ENCODE data around the gene ANKRD11.

Gene ANKRD11

DNA sequence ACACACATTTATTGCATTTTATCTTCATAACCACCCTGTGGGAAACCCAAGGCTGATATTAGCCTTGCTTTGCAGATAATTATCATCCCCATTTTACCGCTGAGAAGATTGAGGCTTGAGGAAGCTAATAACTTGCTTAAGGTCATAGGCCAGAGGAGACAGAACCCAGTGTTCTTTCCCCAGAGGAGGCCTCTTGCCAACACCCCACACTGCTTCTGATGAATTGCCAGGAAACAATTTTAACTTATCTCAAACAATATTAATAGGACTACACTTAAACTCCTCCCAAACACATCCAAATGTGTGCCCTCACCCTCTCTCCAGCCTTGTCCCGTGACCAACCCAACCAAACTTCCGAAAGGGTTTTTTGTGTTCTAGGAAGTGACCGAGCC is 15.7 kb upstream of the ANKRD11 start:
- no peak for DNase-seq

DNA sequence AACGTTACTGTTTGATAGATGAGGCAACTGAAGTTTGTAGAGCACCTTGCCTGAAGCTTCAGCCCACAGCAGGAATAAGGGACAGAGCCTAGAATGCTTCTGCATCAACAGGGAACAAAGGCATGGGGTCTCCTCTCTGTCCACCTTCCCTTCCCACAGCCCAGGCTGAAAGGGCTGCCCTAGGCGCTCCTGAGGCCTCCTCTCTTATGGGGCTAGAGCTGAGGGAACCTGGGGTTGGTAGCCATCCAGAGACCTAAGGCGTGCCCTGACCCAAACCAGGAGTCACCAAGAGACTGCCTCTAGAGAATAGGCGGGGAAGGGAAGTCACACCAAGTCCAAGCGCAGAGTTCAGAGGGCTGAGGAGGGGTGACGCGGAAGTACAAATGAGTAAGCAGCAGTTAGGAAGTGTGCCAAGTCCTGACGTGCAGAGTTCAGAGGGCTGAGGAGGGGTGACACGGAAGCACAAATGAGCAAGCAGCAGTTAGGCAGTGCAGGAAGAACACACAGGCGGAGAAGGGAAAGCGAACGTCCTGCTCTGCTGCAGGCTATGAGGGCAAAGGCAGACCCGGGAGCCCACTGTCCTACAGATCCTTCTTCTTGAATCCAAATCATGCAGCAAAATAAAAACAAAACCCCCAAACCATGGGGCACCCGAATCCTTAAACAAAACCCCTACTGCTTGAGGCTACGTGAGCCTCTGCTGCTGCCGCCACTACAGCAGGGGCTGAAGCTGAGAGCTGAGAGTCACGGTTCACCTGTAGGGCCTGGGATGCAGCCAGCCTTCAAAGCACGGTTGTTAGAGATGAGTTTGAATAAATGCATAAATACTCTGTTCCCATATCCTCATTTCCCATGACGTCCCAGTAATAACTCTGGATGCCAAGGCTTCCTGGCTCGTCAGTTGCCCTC is 15.1 kb upstream of the ANKRD11 start:
- peak; percentile 72 for DNase-seq

DNA sequence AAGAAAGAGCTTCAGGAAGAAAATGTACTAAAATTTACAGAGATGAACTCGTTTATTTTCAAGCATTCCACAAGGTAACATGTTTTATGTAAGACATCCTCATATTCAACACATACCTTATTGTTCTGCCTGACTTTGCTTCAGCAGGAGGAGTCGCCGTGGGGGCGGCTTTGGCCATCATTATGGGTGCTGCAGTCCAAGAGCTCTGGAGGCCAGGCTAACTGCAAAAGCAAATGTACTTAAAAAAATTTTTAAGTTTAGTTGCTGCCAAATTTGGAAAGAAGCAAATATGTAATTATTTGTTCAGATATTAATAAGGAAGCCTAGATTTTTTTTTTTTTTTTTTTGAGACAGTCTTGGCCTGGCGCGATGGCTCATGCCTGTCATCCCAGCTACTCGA is 13.7 kb upstream of the ANKRD11 start:
- no peak for DNase-seq

DNA sequence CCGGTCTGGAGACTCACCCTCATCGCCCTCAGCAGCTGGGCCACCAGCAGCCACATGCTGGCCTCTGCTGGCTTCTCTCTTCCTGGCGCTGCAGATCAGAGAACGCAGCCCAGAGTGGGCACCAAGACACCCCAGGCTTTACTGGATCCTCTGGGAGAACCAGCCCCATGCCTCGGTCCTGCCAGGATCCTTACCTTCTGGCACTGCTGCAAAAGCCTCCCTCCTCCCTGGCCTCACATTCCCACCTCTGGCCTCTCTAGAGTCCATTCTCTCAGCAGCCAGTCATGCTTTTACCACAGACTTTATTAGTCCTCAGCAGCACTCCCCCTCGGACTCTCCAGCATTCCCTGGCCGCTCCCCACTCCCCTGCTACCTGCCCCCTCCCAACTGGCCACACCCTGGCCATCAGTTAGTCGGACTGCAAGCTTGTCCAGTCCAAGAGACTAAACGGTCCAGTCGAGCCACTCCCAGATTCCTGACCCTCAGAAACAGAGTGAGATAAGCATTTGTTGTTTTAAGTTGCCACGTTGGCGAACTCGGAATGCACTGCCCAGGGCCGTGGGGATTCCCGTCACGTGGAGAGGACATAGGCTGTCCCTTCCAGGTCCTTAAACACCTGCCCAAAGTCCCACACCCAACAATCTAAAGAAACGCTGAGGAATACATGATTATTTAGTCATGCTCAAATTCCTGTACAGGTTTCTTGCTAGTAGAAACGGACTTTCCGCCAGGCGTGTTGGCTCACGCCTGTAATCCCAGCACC is 11.9 kb upstream of the ANKRD11 start:
- no peak for DNase-seq

DNA sequence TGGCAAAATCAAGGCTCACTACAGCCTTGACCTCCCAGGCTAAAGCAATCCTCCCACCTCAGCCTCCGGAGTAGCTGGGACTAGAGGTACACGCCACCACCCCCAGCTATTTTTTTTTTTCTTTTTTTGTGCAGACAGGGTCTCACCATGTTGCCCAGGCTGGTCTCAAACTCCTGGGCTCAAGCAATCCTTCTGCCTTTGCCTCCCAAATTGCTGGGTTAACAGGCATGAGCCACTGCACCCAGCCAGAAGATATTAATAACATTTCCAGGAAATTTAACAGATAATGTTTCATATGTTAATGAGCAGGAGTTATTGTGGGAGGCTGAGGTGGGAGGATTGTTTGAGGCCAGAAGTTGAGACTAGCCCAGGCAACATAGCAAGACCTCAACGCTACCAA is 9.4 kb upstream of the ANKRD11 start:
- no peak for DNase-seq

DNA sequence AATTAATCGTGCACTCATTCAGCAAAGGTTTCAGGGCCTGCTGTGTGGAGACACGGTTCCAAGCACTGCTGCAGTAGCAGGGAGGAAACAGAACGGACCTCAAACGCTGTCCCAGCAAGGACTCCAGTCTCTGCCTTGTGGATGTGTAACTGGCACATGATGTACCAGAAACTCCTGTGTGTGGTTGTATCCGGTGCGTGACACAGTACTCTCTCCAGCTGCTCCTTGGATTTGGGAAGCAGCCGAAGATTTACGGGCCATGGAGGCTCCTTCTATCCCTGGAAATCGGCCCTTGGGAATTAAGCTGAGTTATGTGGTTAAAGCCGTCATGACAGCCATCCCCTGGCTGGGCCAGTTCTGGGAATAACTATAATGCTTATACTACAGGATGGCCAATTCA is 8.5 kb upstream of the ANKRD11 start:
- DNase-seq, result no peak

DNA sequence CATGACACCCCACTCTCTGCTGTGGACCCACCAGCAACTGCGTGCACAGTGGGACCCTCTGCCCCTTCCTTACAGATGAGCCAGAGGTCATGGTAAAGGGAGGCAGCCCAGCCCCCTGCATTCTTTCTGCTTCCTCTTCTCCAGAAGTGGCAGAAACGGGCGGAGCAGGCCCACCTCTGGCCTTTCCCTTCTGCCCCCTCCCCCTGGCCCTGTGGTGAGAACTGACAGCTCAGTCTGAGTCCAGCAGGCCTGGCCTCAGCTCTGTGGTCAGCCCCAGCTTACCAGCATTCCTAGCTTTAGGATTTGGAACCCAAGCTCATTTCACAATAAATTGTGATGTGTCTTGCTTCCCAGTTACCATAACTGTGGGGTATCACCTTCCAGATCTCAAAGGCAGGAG is 4.8 kb upstream of the ANKRD11 start:
- DNase-seq, result no peak

DNA sequence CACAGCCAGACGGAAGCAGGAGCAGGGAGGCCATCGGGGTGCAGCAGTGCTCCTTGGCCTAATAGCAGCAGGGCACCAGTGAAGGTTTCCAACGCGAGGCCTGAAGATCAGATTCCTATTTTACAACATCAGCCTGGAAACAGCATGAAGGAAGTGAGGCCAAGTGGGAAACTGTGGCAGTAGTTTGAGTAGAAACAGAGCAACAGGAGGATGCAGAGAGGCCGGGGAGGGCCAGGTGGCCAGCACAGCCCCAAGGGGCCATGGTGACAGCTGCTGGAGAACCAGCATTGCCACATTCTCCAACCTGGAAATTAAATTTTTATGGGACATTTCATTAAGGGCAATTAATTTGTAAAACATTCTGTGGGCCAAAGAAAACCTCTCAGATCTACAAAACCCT is 3.4 kb upstream of the ANKRD11 start:
- DNase-seq, result no peak

DNA sequence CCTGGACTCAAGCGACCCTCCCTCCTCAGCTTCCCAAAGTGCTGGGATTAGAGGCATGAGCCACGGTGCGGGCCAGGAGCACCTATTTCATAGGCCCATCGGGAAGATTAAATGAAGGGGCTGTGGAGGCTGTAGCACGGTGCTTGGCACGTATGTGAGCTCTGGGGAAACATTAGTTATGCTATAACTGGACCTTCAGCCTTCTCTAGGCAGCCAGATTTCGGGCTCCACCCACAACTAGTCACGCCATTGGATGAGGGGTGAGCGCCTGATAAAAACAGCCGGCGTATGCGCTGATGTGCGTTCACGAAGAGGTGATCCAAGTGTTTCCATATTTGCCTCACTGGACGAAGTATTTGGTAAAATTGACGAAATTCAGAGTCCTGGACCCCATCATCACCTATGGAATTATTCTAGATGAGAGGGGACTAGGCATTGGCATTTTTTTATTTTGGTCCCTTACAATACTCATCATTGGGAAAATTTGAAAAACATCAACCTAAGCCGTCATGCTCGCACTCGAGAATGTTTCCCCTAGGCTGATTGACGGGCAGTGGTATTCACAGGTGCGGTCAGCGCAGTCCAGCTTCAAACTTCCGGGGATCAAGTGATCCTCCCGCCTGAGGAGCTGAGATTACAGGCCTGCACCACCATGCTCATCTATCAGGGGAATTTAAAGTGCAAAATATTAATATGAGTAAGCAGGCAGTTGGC is 1.8 kb upstream of the ANKRD11 start:
- no peak for DNase-seq

DNA sequence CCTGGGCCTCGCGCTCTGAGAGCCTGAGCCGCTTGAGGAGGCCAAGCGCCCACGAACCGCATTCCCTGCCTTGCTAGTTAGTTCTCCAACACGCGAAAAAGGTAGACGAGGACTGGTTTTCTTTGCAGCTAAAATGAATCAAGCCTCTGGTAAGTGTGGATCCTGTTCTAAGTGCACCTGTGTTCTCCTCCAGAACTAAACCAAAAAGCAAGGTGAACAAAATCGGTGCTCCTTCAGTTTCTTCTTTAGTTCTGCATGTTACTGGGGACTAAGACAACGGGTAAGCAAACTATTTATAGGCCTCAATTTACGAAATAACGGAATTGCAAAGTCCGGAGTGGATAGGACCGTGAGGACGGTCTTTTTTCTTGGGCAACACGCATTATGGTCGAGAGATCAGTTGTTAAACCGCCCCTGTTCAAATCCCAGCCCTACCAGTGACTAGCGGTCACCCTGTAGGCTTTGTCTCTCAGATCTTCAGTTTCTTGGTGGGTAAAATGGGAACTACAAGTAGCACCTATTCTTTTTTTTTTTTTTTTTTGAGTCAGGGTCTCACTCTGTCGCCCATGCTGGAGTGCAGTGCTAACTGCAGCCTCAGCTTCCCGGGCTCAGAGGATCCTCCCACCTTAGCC is 993 bp upstream of the ANKRD11 start:
- no peak for DNase-seq

DNA sequence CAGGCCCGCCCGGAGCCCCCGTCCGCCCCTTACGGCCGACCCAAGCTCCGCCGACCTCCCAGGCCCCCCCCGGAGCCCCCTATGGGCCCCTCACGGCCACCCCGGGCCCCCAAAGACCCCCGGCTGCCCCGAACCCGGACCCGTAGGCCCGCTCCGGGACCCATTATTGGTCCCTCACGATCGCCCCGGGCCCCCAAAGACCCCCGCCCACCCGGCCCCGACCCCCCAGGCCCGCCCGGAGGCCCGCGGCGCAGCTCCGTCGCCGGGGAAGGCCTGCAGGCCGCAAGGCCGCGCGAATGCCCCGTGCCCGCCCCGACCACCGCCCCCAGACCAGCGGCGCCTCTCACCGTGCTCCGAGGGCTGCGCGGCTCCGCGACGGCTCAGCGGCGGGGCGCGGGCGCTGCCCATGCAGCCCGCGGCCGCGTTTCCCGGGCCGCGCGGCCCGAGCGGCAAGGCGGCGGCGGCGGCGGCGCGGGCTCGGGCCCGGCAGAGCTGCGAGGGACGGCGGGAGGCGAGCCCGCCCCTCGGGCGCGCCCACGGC is 393 bp downstream of the ANKRD11 start:
- DNase-seq, result no peak

DNA sequence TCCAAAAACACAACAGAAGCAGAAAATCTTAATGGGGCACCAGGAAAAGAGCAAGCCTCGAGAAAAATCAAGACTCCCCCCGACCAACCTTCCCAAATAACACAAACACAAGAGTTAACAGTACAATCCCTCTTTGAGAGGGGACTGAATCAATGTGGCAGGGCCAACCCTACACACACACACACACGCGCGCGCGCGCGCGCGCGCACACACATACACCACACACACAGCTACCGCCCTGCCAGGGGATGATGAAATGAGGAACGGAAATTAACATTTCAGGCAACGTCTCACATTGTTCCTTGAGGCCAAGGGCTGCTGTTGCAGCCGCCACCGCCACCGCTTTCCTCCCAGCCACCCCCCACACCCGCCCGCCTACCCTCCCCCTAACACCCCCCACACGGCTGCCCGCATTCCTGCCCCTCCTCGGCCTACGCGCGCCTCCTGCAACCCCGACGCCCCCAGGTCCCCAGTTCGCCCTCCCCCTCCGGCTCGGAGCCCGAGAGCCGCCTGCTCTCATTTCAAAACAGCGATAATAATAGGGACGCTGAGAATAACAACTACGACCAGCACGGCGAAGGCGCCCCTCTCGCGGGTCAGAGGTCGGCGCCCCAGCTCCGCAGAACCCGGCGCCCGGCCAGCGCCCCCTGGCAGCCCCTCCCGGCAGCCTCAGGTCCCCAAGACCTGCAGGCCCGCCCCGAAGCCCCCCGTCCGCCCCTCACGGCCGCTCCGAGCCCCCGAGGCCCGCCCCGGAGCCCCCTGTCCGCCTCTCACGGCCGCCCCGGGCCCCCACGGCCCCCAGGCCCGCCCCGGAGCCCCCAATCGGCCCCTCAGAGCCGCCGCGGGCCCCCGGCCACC is 1.1 kb downstream of the ANKRD11 start:
- peak; percentile 73 for DNase-seq

DNA sequence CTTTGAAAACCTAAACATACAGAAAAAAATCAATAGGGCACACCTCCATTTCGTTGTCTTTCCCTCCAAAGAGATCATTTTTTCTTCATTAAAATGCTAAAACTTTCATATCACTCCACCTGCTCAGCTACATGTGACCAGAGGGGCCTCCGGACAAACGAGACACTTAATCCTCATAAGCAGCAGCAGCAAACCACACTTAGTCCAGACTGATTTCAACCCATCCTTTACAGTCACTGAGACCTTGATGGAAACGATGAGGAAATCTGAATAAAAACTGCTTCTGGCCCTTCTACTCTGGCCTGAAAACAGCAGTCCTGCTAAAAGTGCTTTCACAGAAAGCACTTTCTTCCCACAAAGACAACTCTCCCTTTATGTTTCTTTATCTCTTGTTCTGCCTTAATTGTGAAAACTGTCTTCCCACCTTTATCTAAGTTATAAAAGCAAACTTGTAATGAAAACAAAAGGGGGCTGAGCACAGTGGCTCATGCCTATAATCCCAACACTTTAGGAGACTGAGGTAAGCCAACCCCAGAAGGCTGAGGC is 4.6 kb downstream of the ANKRD11 start:
- no peak for DNase-seq

DNA sequence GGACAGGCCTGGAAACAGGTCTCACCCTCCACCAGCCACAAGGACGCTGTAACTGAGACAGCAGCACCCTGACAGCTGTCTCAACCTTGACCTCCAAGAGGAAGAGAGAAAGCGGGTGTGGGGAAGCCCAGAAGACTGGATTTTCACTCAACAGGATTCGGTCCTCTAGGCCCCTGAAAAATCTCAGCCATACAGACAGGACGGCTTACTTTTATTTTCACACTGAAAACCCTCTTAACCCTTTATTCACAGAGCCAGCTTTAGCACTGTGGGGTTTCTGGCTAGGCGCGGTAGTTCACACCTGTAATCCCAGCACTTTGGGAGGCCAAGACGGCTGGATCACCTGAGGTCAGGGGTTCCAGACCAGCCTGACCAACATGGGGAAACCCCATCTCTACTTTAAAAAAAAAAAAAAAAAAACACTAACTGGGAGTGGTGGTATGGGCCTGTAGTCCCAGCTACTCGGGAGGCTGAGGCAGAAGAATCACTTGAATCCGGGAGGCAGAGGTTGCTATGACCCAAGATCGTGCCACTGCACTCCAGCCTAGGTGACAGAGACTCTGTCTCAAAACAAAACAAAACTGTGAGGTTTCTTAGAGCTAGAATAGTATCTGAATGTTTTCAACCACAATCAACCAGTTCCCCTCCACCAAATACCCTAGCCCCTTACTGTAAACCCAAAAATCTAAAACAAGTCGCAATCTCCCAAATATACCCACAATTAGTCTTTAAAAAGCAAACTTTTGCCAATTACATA is 5.3 kb downstream of the ANKRD11 start:
- peak; percentile 44 for DNase-seq

DNA sequence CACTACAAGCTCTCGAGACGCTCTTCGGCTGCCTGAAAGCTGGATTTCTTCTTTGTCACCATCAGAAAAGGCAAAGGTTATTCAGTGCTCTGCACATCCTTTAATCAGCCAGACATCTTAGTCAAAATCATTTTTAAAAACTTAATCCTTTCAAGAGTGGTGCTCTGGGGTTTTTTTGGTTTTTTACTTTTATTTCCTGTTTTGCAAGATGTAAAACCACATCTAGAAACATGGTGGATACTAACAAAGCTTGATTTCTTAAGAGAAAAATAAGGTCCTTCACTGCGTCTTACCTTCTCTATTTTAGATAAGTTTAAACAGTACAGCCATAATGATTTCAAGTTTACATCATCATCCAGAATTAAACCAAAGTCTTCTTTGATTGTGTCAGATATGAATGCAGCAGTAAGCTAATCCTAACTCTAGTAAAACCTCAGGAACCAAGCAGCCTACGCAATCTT is 6.3 kb downstream of the ANKRD11 start:
- no peak for DNase-seq

DNA sequence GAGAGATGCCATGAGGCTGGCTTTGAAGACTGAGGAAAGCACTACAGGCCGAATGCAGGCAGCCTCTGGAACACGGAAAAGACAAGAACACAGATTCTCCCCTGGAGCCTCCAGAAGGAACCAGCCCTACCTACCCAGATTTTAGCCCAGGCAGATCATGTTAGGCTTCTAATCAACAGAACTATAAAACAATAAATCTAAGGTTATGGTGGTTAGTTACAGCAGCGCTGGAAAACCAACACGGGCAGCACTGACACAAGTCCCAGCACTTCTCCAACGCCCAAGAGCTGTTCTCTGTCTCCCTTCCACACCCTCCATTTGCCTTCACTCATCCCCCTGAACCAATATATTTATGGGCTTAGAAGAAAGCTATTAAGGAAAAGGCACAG is 7.5 kb downstream of the ANKRD11 start:
- no peak for DNase-seq

DNA sequence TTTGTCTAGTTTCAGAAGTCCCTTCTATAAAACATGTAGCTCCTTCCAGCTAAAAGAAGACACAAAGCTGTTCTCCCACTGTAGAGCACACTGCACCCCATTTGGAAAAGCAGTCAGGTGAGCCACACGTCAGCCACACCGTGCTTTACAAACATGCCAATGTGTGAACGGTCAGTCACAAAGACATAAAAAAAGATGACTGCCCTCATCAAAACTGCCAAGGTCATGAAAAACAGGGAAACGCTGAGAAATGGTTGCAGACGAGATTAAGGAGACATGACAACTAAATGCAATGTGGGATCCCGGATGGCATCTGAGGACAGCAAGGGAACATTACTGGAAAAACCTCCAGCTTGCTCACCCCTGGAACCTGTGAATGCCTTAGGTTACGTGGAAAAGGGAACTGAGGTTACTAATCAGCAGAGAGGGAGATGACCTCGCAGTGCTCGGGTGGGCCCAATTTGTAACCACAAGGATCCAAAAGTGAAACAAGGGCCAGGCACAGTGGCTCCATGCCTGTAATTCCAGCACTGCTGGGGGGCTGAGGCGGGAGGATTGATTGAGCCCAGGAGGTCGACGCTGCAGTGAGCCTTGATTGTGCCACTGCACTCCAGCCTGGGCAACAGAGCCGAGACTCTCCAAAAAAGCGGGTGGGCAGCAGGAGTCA is 8.1 kb downstream of the ANKRD11 start:
- DNase-seq, result no peak

DNA sequence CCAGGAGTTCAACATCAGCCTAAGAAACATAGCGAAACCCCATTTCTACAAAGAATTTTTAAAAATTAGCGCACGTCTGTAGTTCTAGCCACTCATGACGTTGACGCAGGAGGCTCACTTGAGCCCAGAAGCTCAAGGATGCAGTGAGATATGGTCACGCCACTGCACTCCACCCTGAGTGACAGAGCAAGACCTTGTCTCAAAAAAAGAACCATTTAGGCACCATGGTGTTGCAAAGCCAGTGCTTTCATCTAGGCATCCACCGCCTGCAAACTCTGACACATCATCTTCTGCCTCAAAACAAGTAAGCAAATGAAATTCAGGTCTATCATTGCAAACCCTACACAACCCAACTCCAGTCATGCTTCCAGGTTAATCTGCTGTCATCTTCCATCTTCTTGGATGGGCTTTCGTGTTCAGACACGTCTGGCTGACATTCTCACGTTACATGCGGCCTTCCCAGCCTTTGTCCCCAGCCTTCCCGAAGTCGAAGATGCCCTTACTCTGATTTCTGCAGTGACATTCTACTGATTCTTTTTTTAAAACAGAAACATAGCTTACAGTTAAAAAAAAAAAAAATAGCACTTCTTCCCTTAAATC is 8.9 kb downstream of the ANKRD11 start:
- no peak for DNase-seq

DNA sequence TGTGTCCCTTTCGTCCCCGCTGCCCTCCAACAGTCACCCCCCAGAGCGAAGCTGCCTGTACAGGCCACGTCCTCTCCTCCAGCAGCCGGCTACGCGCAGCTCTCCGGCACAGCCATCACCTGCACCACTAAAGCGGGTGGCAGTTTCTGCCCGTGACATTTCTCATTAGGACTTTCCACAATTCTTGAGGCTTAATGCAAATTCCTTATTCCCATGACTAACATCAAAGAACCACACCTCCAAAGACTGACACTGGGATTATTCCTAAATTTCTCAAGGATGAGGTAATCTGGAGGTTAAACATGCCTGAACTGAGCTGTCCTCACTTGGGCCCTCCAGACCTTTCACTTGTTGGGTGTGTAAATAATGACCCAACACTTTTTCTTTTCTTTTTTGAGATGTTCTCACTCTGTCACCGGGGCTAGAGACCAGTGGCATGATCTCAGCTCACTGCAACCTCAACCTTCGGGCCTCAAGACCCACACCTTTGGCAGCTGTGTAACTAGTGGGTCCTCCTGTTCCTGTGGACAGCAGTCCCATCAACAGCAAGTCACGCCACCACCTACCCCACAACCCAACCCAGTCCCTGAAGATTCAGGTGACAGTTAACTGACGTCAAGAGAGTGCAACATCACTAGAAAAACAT is 11.7 kb downstream of the ANKRD11 start:
- no peak for DNase-seq
